Fibroblast of the aortic adventitia (primary cell): ENCODE results near the gene ESF1. TPM values are rescaled to one million over a fixed set of nuclear protein-coding genes. Genes with fewer than 3 reads are reported as not detected.
"Not testable (repeated sequence)": the region's sequence is repeated elsewhere in the genome, so short reads cannot be mapped to it uniquely, and the experiment has no call there.

ENCODE experiments used
- DNase-seq: peaks from one replicate; pipeline ENCODE4 v3.0.0-alpha.2; 2010; ENCODE audit warnings: low read depth
- H3K4me3 ChIP-seq: 2 replicates; pipeline ENCODE4 v1.5.1; 2011; ENCODE audit warnings: low read depth, mild to moderate bottlenecking, control low read depth, low read length, moderate library complexity
- CTCF ChIP-seq: IDR thresholded peaks from 2 replicates; pipeline ENCODE4 v1.5.1; 2011; ENCODE audit warnings: mild to moderate bottlenecking, low read length, control low read depth, inconsistent platforms; ENCODE audit not compliant: insufficient read depth
- total RNA-seq: library from RNA; depleted of rRNA; stranded (reverse); fragments of >200 nt; gene quantifications from 2 replicates; pipeline ENCODE4 v1.2.3, GENCODE V29; 2012; ENCODE audit warnings: low replicate concordance

Gene ESF1
- total RNA-seq, 1 donor: 15.6 TPM

- no peak for DNase-seq
- TF ChIP-seq CTCF: no peak
- H3K4me3 ChIP-seq: no peak overlapping the region
Measured at GRCh38 chr20:13745784-13746183, 38.9 kb downstream of the ESF1 start.

- no peak for DNase-seq
- H3K4me3 ChIP-seq: no peak overlapping the region
- no peak for TF ChIP-seq CTCF
Measured at GRCh38 chr20:13744352-13744751, 40.4 kb downstream of the ESF1 start.

GRCh38 chr20:13741879-13742278 is 42.8 kb downstream of the ESF1 start:
- TF ChIP-seq CTCF: no peak
- H3K4me3 ChIP-seq: no peak overlapping the region
- DNase-seq: no peak

GRCh38 chr20:13739731-13740649 is 44.7 kb downstream of the ESF1 start:
- TF ChIP-seq CTCF: no peak
- no peak overlapping the region for H3K4me3 ChIP-seq
- no peak for DNase-seq

- not testable (repeated sequence) for H3K4me3 ChIP-seq, DNase-seq
Measured at GRCh38 chr20:13738187-13738586, 46.5 kb downstream of the ESF1 start.

GRCh38 chr20:13736436-13737191 is 48.1 kb downstream of the ESF1 start:
- DNase-seq: peak; percentile 83
- H3K4me3 ChIP-seq: no peak overlapping the region
- TF ChIP-seq CTCF: no peak

GRCh38 chr20:13735826-13736225 is 48.9 kb downstream of the ESF1 start:
- no peak overlapping the region for H3K4me3 ChIP-seq
- no peak for TF ChIP-seq CTCF
- no peak for DNase-seq
